ENCODE results near the gene SMARCB1.

The SMARCB1 gene

GRCh38 chr22:23833911-23834317 is 47.1 kb downstream of the SMARCB1 start:
- no peak for DNase-seq (ENCODE audit: low read depth in 2 of 2)
- TF ChIP-seq CTCF (IDR thresholded peaks at IDR 0.05; ENCODE audit: low read depth, low read length), result no peak
- no peak overlapping the region for H3K4me3 ChIP-seq (replicated peaks in 1 of 2; ENCODE audit: low read depth in 2 of 2, low read length in 2 of 2)

DNA sequence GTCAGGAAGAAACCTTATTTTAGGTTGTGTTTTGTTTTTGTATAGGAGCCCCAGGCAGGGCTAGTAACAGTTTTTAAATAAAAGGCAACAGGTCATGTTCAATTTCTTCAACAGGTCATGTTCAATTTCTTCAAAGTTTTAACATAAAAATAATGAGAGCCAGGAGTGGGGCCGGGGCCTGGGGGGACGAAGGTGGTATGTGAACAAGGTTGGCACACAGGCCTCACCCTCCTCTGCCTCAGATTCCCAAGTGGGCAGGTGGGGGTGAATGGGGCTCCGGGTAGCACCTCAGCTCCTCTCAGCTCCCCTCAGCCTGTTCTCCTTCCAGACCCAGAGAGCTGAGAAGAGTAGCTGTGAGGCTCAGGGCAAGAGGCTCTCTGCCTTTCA is 47.6 kb downstream of the SMARCB1 start:
- DNase-seq (ENCODE audit: low read depth in 2 of 2), result no peak
- no peak for TF ChIP-seq CTCF (IDR thresholded peaks at IDR 0.05; ENCODE audit: low read depth, low read length)
- H3K4me3 ChIP-seq (replicated peaks in 1 of 2; ENCODE audit: low read depth in 2 of 2, low read length in 2 of 2), result no peak overlapping the region

- DNase-seq (ENCODE audit: low read depth in 2 of 2), result no peak
- no peak overlapping the region for H3K4me3 ChIP-seq (replicated peaks in 1 of 2; ENCODE audit: low read depth in 2 of 2, low read length in 2 of 2)
- no peak for TF ChIP-seq CTCF (IDR thresholded peaks at IDR 0.05; ENCODE audit: low read depth, low read length)
Measured at GRCh38 chr22:23834793-23835483, 48.2 kb downstream of the SMARCB1 start.

- TF ChIP-seq CTCF (IDR thresholded peaks at IDR 0.05; ENCODE audit: low read depth, low read length), result no peak
- no peak overlapping the region for H3K4me3 ChIP-seq (replicated peaks in 1 of 2; ENCODE audit: low read depth in 2 of 2, low read length in 2 of 2)
- DNase-seq (ENCODE audit: low read depth in 2 of 2), result no peak
Measured at GRCh38 chr22:23835484-23836144, 48.8 kb downstream of the SMARCB1 start.

GRCh38 chr22:23836281-23836680 is 49.5 kb downstream of the SMARCB1 start:
- no peak for DNase-seq (ENCODE audit: low read depth in 2 of 2)
- H3K4me3 ChIP-seq (replicated peaks in 1 of 2; ENCODE audit: low read depth in 2 of 2, low read length in 2 of 2), result no peak overlapping the region
- no peak for TF ChIP-seq CTCF (IDR thresholded peaks at IDR 0.05; ENCODE audit: low read depth, low read length)

DNA sequence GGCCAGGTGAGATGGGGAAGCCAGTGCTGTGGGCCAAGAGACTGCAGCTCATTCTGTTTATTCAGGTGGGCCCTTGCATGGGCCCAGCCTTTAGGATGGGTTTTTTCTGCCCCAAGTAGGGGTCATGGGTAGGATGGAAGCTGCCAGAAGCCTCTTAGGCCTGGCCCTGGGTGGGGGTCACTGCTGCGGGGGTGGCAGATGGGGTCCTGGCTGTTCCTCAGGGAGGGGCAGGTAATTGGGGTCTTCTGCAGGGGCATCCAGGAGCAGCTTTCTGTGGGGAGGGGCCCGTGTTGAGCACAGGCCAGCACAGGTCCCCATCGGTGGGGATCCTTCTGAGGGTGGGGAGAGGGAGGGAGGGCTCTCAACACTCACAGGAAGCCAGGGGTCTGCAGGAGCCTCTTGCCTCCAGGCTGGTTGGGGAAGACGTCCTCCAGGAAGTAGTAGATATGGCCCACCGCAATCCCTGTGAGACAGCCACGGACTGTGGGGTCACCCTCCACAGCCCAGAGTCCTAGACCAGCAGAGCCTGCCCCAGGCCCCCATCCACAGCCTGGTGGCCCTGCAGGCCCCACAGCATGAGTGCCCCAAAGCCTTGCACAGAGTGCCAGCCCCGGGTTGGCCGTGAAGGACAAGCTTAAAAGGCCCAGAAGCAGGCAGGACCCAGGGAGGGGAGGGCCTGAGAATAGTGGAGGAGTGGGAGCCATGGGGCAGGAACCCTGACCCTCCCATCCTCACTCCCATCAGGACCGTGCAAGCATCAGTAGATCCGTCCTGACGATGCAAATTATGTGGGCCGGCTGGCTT is 50.1 kb downstream of the SMARCB1 start:
- no peak for DNase-seq (ENCODE audit: low read depth in 2 of 2)
- H3K4me3 ChIP-seq (replicated peaks in 1 of 2; ENCODE audit: low read depth in 2 of 2, low read length in 2 of 2), result no peak overlapping the region
- TF ChIP-seq CTCF (IDR thresholded peaks at IDR 0.05; ENCODE audit: low read depth, low read length), result no peak

Measured in cardiac fibroblast (primary cell).